GM10248 (cell line): ENCODE measurements around the gene SLC24A5.

Source experiments
- CTCF ChIA-PET: fragments of 300-600 bp; sonication (Branson Sonifier 250); formaldehyde crosslinking; extraction: SDS; loops from one replicate; lab custom pipeline; 2021; ENCODE audit warnings: antibody characterized with exemption; lab: Yijun Ruan, JAX
- POLR2A ChIA-PET: fragments of 350-650 bp; sonication (Branson Sonifier 250); formaldehyde crosslinking; extraction: SDS; loops from one replicate; lab custom pipeline; 2020; ENCODE audit warnings: antibody characterized with exemption; lab: Yijun Ruan, JAX
- DNase-seq: peaks from one replicate; pipeline ENCODE4 v3.0.0; 2012; ENCODE audit errors: extremely low spot score
- CTCF ChIP-seq: IDR thresholded peaks from 2 replicates; pipeline ENCODE4 v1.5.1; 2012; ENCODE audit warnings: mild to moderate bottlenecking, low read depth; ENCODE audit errors: extremely low read depth, missing control alignments, control extremely low read depth

SLC24A5 gene

GRCh38 chr15:48175126-48175525 lies 54.3 kb downstream of the SLC24A5 start:
- no peak for TF ChIP-seq CTCF
- ChIA-PET POLR2A (no interaction called here), CTCF (interaction anchor here (1.3 kb wide), 1 partner anchor 187 kb away, joined by 3 read pairs; no protein-coding TSS in a partner anchor)
- DNase-seq = no peak

GRCh38 chr15:48176112-48176511 lies 55.3 kb downstream of the SLC24A5 start:
- POLR2A ChIA-PET = no interaction called here
- TF ChIP-seq CTCF = no peak
- DNase-seq = no peak
- CTCF ChIA-PET = interaction anchor here (1.0 to 1.3 kb wide), 2 partner anchors 29 to 188 kb away, joined by 3 read pairs; no protein-coding TSS in a partner anchor

- no peak for DNase-seq
- no peak for TF ChIP-seq CTCF
- ChIA-PET CTCF (interaction anchor here (1.0 to 1.8 kb wide), 5 partner anchors 10 to 46 kb away, joined by 3 to 6 read pairs (median 4); no protein-coding TSS in a partner anchor), POLR2A (no interaction called here)
Observed at GRCh38 chr15:48176957-48177356, 56.2 kb downstream of the SLC24A5 start.

DNA sequence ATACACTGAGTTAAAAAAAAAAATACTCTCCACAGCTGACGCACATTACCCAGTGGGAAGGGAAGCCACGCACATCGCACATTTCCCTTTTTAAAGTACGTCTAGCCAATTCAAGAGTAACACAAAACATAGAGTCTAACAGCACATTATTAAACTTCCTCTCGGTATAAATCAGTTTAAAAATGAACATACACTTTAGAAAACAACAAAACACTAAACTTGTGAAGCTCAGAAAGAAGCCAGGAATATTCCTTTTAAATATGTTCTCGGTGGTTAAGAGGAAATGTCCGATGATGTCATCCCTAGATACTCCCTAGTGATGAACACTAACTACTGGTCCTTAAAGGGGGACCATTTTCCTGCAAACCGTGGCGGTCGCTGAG lies 56.6 kb downstream of the SLC24A5 start:
- POLR2A ChIA-PET = no interaction called here
- CTCF ChIA-PET = interaction anchor here (0.9 to 1.8 kb wide), 6 partner anchors 10 to 700 kb away, joined by 3 to 6 read pairs (median 4); partner anchors contain the start of gene EID1
- peak; percentile 46 for DNase-seq
- TF ChIP-seq CTCF = no peak

GRCh38 chr15:48177766-48178647 lies 57.2 kb downstream of the SLC24A5 start, which contains the start of gene MYEF2:
Gene MYEF2 (minus strand): TSS chr15:48178295. CDS start chr15:48178237, 58 bp downstream.
- ChIA-PET CTCF (interaction anchor here (0.9 to 1.8 kb wide), 5 partner anchors 9 to 700 kb away, joined by 3 to 6 read pairs (median 4); partner anchors contain the start of gene EID1), POLR2A (no interaction called here)
- peak; percentile 84 for DNase-seq
- TF ChIP-seq CTCF = no peak

DNA sequence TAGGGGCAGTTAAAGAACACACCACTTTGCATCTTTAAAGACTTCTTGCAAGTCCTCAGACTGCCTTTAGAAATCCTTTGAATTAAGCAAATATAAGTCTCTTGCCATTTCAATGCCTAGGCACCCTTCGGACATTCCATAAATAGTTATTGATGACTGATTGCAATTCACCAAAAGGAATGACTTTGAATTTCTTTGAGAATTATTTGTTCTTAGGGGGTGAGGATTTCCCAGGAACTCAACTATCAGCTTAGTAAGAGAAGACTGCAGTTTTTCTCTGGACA lies 57.8 kb downstream of the SLC24A5 start:
- TF ChIP-seq CTCF = no peak
- ChIA-PET POLR2A (no interaction called here), CTCF (interaction anchor here (1.7 kb wide), 1 partner anchor 28 kb away, joined by 4 read pairs; no protein-coding TSS in a partner anchor)
- DNase-seq = no peak
